HepG2 (cell line): ENCODE data around the gene ABCG2. TPM values are rescaled to one million over a fixed set of nuclear protein-coding genes. Genes with fewer than 3 reads are reported as not detected.

Source experiments
- AHDC1 ChIP-seq: sonication (generic); formaldehyde crosslinking; IDR thresholded peaks from 2 replicates; pipeline ENCODE4 v1.5.1; 2020; ENCODE audit warnings: mild to moderate bottlenecking, missing genetic modification reagents, borderline replicate concordance
- ARNT ChIP-seq: fragments of 450-650 bp; IDR thresholded peaks from 2 replicates; pipeline ENCODE4 v1.6.1; 2017
- ATM ChIP-seq: fragments of 450-650 bp; IDR thresholded peaks from 2 replicates; pipeline ENCODE4 v1.7.1; 2017; ENCODE audit warnings: mild to moderate bottlenecking, borderline replicate concordance
- ATRX ChIP-seq: sonication (generic); formaldehyde crosslinking; IDR thresholded peaks from 2 replicates; pipeline ENCODE4 v1.4.0; 2020; ENCODE audit warnings: missing genetic modification reagents, borderline replicate concordance
- BCL3 ChIP-seq: sonication (generic); formaldehyde crosslinking; IDR thresholded peaks from 2 replicates; pipeline ENCODE4 v1.5.1; 2020; ENCODE audit warnings: mild to moderate bottlenecking, missing genetic modification reagents, moderate library complexity
- DZIP1 ChIP-seq: sonication (generic); formaldehyde crosslinking; IDR thresholded peaks from 2 replicates; pipeline ENCODE4 v1.5.0; 2020; ENCODE audit warnings: mild to moderate bottlenecking, missing genetic modification reagents
- FOXO1 ChIP-seq: sonication (generic); formaldehyde crosslinking; IDR thresholded peaks from 2 replicates; pipeline ENCODE4 v1.4.0; 2020; ENCODE audit warnings: missing genetic modification reagents
- SMYD3 ChIP-seq: sonication (generic); formaldehyde crosslinking; IDR thresholded peaks from 2 replicates; pipeline ENCODE4 v1.8.1; 2023; ENCODE audit warnings: mild to moderate bottlenecking, missing genetic modification reagents
- ZNF337 ChIP-seq: sonication (generic); formaldehyde crosslinking; IDR thresholded peaks from 2 replicates; pipeline ENCODE4 v1.5.1; 2020; ENCODE audit warnings: missing genetic modification reagents, low read depth, mild to moderate bottlenecking, borderline replicate concordance
- ZNF792 ChIP-seq: IDR thresholded peaks from 2 replicates; pipeline ENCODE4 v1.6.1; 2016
- ZNF891 ChIP-seq: sonication (generic); formaldehyde crosslinking; IDR thresholded peaks from 2 replicates; pipeline ENCODE4 v1.5.0; 2020; ENCODE audit warnings: mild to moderate bottlenecking, missing genetic modification reagents
- ZSCAN5A ChIP-seq: sonication (generic); formaldehyde crosslinking; IDR thresholded peaks from 2 replicates; pipeline ENCODE4 v1.8.0; 2022; ENCODE audit warnings: mild to moderate bottlenecking, missing genetic modification reagents, borderline replicate concordance
- polyA plus RNA-seq, 8 experiments: library from polyadenylated mRNA; depleted of rRNA in 3 of 8; stranded (reverse) in 7 of 8; unstranded in 1 of 8; fragments of >200 nt; fragmentation: Illumina TruSeq in 4 of 8; extraction: Trizol in 4 of 8; gene quantifications; 2 replicates each; pipeline versions ENCODE4 v1.2.1 to v1.2.3, GENCODE V29; 2011 to 2016; ENCODE audit warnings: low read depth in 4 of 8, missing spikeins in 1 of 8, mixed read lengths in 1 of 8; ENCODE audit not compliant: insufficient read depth in 1 of 8
- total RNA-seq, 5 experiments: library from RNA; depleted of rRNA; stranded (reverse); fragments of >200 nt; fragmentation: Illumina TruSeq; extraction: Trizol; gene quantifications; 2 replicates each; pipeline ENCODE4 v1.2.3, GENCODE V29; 2016; ENCODE audit warnings: low read depth in 1 of 5

Gene ABCG2
- total and polyA plus RNA-seq, 2 of the 13 experiments (the other 11 are each of a cell fraction or from before 2014, with no cell fraction given): 10.0 to 15.7 TPM

- TF ChIP-seq AHDC1 (CRISPR knock-in tag) (no peak), ATRX (CRISPR knock-in tag) (no peak), DZIP1 (no peak), BCL3 (CRISPR knock-in tag) (no peak), SMYD3 (CRISPR knock-in tag) (no peak), ZNF891 (CRISPR knock-in tag) (no peak), ZNF337 (no peak), ZNF792 (CRISPR knock-in tag) (no peak), ARNT (no peak), ATM (no peak), FOXO1 (no peak), ZSCAN5A (CRISPR knock-in tag) (no peak)
Observed at GRCh38 chr4:88207171-88207570, 48.7 kb upstream of the ABCG2 start (continued).
